ENCODE data around the gene PDE6A. TPM values are rescaled to one million over a fixed set of nuclear protein-coding genes. Genes with fewer than 3 reads are reported as not detected.

PDE6A gene
- total and polyA plus RNA-seq, 2 donors from 2014 or later, result 0.03 TPM; not detected in 1

GRCh38 chr5:149902177-149902576 is 42.4 kb downstream of the PDE6A start:
- H3K9me3 ChIP-seq (ENCODE audit: control insufficient read depth in 2 of 3, insufficient read depth in 1 of 3, low read length in 3 of 3), result no peaks in the 10 kb centered on the region
- no peaks in the 10 kb centered on the region for H3K27me3 ChIP-seq (ENCODE audit: control insufficient read depth, insufficient read depth, low read length)
- no peak for FAIRE-seq
- no peaks in the 10 kb centered on the region for H3K4me1 ChIP-seq (ENCODE audit: control insufficient read depth in 2 of 3, insufficient read depth in 2 of 3, low read depth in 1 of 3, low read length in 3 of 3)
- H3K4me3 ChIP-seq (ENCODE audit: low read length in 3 of 3), result no peak overlapping the region
- intact Hi-C loops (cut with DNase I), result no loop called here
- no peak for TF ChIP-seq CTCF (IDR thresholded peaks at IDR 0.05; ENCODE audit: borderline replicate concordance, extremely low read depth, insufficient read depth)
- no peak overlapping the region for H3K9ac ChIP-seq (ENCODE audit: low read length in 3 of 3)
- H3K36me3 ChIP-seq (ENCODE audit: control insufficient read depth in 2 of 3, insufficient read depth in 3 of 3, low read length in 3 of 3), result no peaks in the 10 kb centered on the region
- H3K27ac ChIP-seq (ENCODE audit: low read depth in 2 of 2, low read length in 2 of 2), result no peak overlapping the region
- DNase-seq, result no peak

- H3K4me1 ChIP-seq (ENCODE audit: control insufficient read depth in 2 of 3, insufficient read depth in 2 of 3, low read depth in 1 of 3, low read length in 3 of 3), result no peaks in the 10 kb centered on the region
- no peak overlapping the region for H3K4me3 ChIP-seq (ENCODE audit: low read length in 3 of 3)
- H3K36me3 ChIP-seq (ENCODE audit: control insufficient read depth in 2 of 3, insufficient read depth in 3 of 3, low read length in 3 of 3), result no peaks in the 10 kb centered on the region
- FAIRE-seq, result no peak
- intact Hi-C loops (cut with DNase I), result no loop called here
- no peaks in the 10 kb centered on the region for H3K27me3 ChIP-seq (ENCODE audit: control insufficient read depth, insufficient read depth, low read length)
- no peaks in the 10 kb centered on the region for H3K9me3 ChIP-seq (ENCODE audit: control insufficient read depth in 2 of 3, insufficient read depth in 1 of 3, low read length in 3 of 3)
- no peak for TF ChIP-seq CTCF (IDR thresholded peaks at IDR 0.05; ENCODE audit: borderline replicate concordance, extremely low read depth, insufficient read depth)
- H3K27ac ChIP-seq (ENCODE audit: low read depth in 2 of 2, low read length in 2 of 2), result no peak overlapping the region
- DNase-seq, result no peak
- no peak overlapping the region for H3K9ac ChIP-seq (ENCODE audit: low read length in 3 of 3)
Measured at GRCh38 chr5:149901511-149901910, 43.1 kb downstream of the PDE6A start.

GRCh38 chr5:149900390-149900789 is 44.2 kb downstream of the PDE6A start:
- H3K27ac ChIP-seq (ENCODE audit: low read depth in 2 of 2, low read length in 2 of 2), result no peak overlapping the region
- DNase-seq (no peak), FAIRE-seq (no peak)
- H3K36me3 ChIP-seq (ENCODE audit: control insufficient read depth in 2 of 3, insufficient read depth in 3 of 3, low read length in 3 of 3), result no peaks in the 10 kb centered on the region
- no peaks in the 10 kb centered on the region for H3K4me1 ChIP-seq (ENCODE audit: control insufficient read depth in 2 of 3, insufficient read depth in 2 of 3, low read depth in 1 of 3, low read length in 3 of 3)
- H3K9ac ChIP-seq (ENCODE audit: low read length in 3 of 3), result no peak overlapping the region
- no peak overlapping the region for H3K4me3 ChIP-seq (ENCODE audit: low read length in 3 of 3)
- intact Hi-C loops (cut with DNase I), result no loop called here
- no peak for TF ChIP-seq CTCF (IDR thresholded peaks at IDR 0.05; ENCODE audit: borderline replicate concordance, extremely low read depth, insufficient read depth)
- no peaks in the 10 kb centered on the region for H3K9me3 ChIP-seq (ENCODE audit: control insufficient read depth in 2 of 3, insufficient read depth in 1 of 3, low read length in 3 of 3)
- no peaks in the 10 kb centered on the region for H3K27me3 ChIP-seq (ENCODE audit: control insufficient read depth, insufficient read depth, low read length)

- no peak for DNase-seq
- intact Hi-C loops (cut with DNase I), result no loop called here
Measured at GRCh38 chr5:149898811-149899210, 45.8 kb downstream of the PDE6A start.

More at GRCh38 chr5:149898811-149899210, 45.8 kb downstream of the PDE6A start:
- no peak overlapping the region for H3K27ac ChIP-seq (ENCODE audit: low read depth in 2 of 2, low read length in 2 of 2)
- FAIRE-seq, result no peak
- H3K4me1 ChIP-seq (ENCODE audit: control insufficient read depth in 2 of 3, insufficient read depth in 2 of 3, low read depth in 1 of 3, low read length in 3 of 3), result no peaks in the 10 kb centered on the region
- no peak overlapping the region for H3K4me3 ChIP-seq (ENCODE audit: low read length in 3 of 3)
- no peaks in the 10 kb centered on the region for H3K9me3 ChIP-seq (ENCODE audit: control insufficient read depth in 2 of 3, insufficient read depth in 1 of 3, low read length in 3 of 3)
- H3K27me3 ChIP-seq (ENCODE audit: control insufficient read depth, insufficient read depth, low read length), result no peaks in the 10 kb centered on the region
- TF ChIP-seq CTCF (IDR thresholded peaks at IDR 0.05; ENCODE audit: borderline replicate concordance, extremely low read depth, insufficient read depth), result no peak
- no peak overlapping the region for H3K9ac ChIP-seq (ENCODE audit: low read length in 3 of 3)
- no peaks in the 10 kb centered on the region for H3K36me3 ChIP-seq (ENCODE audit: control insufficient read depth in 2 of 3, insufficient read depth in 3 of 3, low read length in 3 of 3)

Measured in kidney (tissue), 14 donors.